Prostate gland (tissue), 2 donors: ENCODE data around the gene LRRC28.

Experiments
- POLR2A ChIP-seq: fragments of 450-650 bp; IDR thresholded peaks from one replicate; pipeline ENCODE4 v1.6.1; 2016; ENCODE audit warnings: antibody characterized with exemption, mild to moderate bottlenecking
- TF ChIP-seq, protein P1 (sequence below), 4 experiments: fragments of 200-600 bp in 2 of 4; fragments of 450-650 bp in 2 of 4; sonication (generic) in 2 of 4; IDR thresholded peaks; 1 replicate in 3 of 4; 2 replicates in 1 of 4; pipeline ENCODE4 v1.5.1; 2016 to 2019; ENCODE audit warnings: antibody characterized with exemption in 4 of 4, mild to moderate bottlenecking in 2 of 4, moderate library complexity in 2 of 4

DNA sequence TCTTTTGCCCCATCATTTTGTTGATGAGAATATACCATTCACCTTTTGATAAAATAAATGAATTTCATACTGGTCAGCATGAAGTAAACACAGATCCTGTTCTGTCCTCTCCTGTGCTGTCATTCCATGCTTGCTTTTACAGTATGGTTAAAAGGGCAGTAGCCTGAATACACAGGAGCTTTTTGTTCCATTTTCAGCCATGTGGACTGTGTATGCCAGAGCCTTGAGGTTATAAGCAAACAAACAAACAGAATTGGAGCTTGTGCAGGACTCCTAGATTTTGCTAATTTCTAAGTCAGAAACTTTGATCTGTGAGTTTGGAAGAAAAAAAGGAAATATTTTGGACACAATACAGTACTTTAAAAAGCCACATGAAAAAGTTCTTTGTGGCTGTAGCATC is 91.9 kb downstream of the LRRC28 start:
- TF ChIP-seq, protein P1, sequence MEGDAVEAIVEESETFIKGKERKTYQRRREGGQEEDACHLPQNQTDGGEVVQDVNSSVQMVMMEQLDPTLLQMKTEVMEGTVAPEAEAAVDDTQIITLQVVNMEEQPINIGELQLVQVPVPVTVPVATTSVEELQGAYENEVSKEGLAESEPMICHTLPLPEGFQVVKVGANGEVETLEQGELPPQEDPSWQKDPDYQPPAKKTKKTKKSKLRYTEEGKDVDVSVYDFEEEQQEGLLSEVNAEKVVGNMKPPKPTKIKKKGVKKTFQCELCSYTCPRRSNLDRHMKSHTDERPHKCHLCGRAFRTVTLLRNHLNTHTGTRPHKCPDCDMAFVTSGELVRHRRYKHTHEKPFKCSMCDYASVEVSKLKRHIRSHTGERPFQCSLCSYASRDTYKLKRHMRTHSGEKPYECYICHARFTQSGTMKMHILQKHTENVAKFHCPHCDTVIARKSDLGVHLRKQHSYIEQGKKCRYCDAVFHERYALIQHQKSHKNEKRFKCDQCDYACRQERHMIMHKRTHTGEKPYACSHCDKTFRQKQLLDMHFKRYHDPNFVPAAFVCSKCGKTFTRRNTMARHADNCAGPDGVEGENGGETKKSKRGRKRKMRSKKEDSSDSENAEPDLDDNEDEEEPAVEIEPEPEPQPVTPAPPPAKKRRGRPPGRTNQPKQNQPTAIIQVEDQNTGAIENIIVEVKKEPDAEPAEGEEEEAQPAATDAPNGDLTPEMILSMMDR (IDR thresholded peaks at IDR 0.05) = no peak
- TF ChIP-seq POLR2A = no peak
